GM19351 (cell line): ENCODE data around the gene PILRA.

Source experiments
- ATAC-seq: cut with Tn5 transposase; IDR thresholded peaks from one replicate; pipeline ENCODE4 v1.9.1; 2021; ENCODE audit warnings: mild to moderate bottlenecking, moderate library complexity; ENCODE audit not compliant: unreplicated experiment

The PILRA gene

GRCh38 chr7:100406767-100407166, 33.5 kb downstream of the PILRA start:
- no peak for ATAC-seq

DNA sequence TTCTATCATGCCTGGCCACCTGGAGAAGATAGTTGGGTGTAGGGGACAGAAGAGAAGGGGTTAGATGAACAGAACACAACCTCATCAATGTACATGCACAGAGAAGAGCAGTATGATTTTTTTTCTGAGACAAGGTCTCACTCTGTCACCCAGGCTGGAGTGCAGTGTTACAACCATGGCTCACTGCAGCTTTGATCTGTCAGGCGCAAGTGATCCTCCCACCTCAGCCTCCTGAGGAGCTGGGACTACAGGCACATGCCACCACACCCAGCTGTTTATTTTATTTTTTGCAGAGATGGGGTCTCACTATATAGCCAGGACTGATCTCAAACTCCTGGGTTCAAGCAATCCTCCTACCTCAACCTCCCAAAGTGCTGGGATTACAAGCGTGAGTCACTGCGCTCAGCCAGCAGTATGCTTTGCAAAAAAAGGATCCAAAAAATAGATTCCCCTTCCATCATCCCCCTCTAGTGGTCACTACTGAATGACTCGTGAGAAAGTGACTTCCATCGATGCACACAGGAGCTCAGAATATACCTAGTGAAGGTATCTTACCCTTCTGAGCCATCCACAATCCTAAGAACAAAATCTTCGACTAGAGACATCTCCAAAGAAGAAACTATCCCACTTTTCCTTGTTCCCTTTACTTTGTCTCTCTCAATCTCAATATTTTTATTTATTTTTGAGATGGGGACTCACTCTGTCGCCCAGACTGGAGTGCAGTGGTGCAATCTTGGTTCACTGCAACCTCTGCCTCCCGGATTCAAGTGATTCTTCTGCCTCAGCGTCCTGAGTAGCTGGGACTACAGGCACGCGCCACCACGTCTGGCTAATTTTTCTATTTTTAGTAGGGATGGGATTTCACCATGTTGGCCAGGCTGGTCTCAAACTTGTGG, 34.2 kb downstream of the PILRA start:
- ATAC-seq: no peak

- ATAC-seq: no peak
Measured at GRCh38 chr7:100411101-100411500, 37.8 kb downstream of the PILRA start.

DNA sequence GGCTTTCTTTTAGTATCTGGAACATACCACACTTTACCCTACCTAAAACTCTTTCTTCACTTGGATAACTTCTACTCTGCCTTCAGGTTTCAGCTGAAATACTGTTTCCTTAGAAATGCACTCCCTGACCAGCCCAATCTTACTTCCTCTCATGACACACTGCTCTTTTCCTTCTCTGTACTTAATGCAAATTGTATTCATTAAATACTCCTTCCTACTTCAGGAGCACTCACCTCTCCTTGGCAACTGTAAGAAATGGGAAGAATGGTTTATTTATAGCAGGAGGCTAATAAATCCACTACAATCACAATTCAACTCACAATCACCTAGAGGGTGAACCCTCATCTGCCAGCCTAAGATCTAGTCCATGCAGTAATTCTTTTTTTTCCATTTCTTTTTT, 40.1 kb downstream of the PILRA start:
- no peak for ATAC-seq

- no peak for ATAC-seq
Measured at GRCh38 chr7:100413889-100414288, 40.6 kb downstream of the PILRA start.

DNA sequence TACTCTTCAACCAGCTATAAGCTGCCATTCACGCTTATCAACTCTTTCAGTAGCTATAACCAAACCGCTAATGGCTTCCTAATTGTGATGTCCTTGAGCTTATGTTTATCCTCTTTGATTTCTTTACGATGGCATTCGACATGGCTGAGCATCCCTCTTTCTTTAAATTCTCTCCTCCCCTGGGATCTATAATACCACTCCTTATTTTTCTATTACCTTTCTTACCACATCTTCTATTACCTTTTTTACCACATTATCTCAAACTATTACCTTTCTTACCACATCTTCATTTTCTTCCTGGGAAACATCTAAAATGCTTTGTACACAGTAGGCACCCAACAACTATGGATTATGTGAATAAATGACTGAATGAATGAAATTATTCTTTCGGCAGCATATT, 42.2 kb downstream of the PILRA start:
- ATAC-seq: no peak

- no peak for ATAC-seq
Measured at GRCh38 chr7:100418930-100419659, 45.8 kb downstream of the PILRA start.

DNA sequence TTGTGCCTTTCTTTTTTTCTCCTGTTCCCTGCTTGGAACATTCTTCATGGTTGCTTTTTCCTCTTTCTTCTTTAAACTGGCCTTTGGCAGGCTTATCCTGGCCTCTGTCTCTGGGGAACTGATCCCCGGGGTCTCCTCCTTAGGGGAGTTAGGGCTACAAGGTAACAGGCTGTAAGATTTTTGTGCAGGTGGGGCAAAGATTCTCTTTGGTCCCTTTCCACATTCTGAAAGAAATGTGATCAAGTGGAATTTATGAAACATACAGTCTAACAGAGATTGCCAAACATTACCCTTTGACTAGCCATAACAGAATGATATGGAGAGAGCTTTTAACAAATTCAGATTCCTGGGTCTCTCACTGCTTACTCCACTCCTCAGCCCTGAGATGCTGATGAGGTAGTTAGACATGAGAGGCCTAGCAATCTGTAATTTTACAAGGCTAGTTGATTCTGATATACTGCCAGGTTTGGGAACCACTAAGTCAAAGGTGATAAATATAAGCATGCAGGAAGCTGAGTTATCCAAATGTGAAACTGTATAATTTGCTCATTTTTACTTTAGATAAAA, 46.5 kb downstream of the PILRA start:
- ATAC-seq: no peak

DNA sequence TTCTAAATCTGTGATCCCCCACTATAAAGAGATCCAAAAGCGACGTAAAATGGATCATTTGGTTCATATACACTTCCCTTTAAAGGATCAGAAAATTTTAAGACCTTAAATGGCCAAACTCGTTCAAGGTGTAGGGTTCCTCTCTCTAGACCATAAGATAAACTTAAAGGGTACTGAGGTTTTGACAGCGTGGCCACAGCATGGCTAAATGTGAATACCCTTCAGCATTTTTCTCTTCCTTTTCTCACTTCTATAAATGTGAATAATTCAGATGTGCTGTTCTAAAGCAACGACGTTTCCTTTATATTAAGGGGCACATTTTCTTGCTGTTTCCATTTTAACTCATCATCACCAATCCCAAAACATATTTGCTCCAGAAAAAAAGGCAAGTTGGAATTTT, 50.0 kb downstream of the PILRA start:
- ATAC-seq: no peak

- ATAC-seq: no peak
Measured at GRCh38 chr7:100425347-100425746, 52.1 kb downstream of the PILRA start.

DNA sequence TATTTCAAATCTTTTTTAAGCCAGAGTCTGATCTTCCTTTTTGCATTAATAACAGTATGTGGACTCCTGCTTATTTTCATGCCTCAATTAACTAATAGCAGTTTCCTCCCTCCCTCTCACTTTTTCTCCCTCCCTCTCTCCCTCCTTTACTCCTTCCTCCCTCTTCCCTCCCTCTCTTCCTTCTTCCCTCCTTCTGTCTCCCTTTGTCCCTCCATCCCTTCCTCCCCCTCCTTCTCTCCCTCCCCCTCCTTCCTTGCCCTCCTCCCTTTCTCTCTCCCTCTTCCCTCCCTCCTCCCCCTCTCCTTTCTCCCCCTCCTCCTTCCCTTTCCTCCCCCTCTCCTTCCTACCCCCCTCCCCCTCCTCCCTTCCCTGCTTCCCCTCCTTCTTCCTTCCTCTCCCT, 53.2 kb downstream of the PILRA start:
- ATAC-seq: no peak

GRCh38 chr7:100427762-100428198, 54.5 kb downstream of the PILRA start:
- ATAC-seq: no peak

DNA sequence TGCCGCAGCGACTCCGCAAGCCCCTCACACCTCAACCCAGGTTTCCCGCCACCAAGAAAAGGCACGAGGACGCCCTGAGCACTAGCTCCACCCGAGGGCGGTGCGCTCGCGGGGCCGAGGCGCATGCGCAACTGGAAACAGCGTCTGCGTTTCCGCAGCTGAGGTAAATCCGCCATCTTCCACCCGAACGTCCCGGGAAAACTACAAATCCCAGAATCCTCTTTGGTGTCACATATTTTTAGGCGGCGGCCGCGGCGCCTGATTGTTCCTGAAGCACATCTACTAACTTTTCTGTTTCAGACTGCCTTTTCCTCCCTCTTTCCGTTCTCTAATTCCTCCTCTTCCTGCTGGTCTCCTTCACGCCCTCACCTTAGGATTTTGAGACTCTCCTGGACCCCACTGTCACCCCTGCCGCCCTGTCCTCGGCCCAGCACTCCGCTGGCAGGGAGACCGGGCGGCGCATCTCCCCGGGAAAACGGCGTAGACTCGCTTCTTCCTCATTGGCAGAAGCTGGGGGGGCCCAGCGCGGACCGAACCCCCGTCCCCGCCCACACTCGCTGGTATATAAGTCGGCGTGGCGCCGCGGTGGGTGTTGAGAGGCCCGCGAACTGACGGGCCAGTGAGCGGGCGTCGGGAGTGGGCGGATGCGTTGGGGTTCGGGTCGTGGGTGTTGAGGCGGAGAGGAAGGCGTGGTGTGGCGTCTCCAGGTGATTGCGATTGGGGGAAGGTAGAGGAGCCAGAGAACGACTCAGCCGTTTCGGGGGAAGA, 55.1 kb downstream of the PILRA start, which contains the start of gene ZCWPW1:
Gene ZCWPW1 (minus strand): TSS at position 505 of the 768 bp plus-strand sequence. CDS start 8,054 bp downstream, outside the sequence.
- ATAC-seq: peak; percentile 37

DNA sequence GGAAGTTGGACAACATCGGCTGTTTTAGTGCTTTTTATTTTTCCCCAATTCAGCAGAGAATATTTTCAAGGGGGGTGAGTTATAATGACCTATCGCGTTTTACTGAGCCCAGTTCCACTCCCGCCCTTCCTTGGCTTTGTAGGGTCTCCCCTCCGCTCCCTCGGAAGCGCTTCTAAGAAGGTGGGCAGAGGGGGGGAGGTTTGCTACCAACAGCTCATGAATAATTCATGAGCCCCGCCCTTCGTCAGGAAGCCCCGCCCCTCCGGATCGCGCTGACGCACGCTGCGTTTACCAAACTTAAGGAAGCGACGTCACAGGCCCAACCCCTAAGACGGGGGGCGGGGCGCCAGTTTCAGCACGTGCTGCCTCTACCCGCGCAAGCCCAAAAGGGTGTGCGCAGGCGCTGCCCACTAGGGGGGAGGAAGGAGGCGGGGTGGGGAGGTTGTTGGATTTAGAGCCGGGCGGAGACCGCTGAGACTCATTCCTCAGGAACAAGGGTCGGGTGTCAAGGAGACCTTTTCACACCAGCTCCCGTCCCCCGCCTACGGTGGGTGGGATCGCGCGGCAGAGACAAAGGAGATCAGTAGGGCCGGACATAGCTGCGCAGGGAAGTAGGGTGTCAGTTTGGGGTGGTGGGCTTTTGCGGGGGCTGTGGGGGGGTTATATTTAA, 55.8 kb downstream of the PILRA start:
- peak; percentile 46 for ATAC-seq

GRCh38 chr7:100429637-100430492, 56.6 kb downstream of the PILRA start, which contains the start of gene MEPCE:
Gene MEPCE (plus strand): TSS chr7:100429831. CDS start chr7:100430019, 188 bp downstream.
- peak; percentile 39 for ATAC-seq

DNA sequence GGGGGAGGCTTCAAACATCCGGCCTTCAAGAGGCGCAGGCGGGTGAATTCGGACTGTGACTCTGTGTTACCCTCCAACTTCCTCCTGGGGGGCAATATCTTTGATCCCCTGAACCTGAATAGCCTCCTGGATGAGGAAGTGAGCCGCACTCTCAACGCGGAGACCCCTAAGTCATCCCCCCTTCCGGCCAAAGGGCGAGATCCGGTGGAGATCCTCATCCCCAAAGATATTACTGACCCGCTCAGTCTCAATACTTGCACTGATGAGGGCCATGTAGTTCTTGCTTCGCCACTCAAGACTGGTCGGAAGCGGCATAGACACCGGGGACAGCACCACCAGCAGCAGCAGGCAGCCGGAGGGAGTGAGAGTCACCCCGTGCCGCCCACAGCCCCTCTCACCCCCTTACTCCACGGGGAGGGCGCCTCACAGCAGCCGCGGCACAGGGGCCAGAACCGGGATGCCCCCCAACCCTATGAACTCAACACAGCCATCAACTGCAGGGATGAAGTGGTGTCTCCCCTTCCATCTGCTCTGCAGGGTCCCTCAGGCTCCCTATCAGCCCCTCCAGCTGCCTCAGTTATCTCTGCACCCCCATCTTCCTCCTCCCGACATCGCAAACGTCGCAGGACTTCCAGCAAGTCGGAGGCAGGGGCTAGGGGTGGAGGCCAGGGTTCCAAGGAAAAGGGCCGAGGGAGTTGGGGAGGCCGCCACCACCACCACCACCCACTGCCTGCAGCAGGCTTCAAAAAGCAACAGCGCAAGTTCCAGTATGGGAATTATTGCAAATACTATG, 57.4 kb downstream of the PILRA start:
- no peak for ATAC-seq

DNA sequence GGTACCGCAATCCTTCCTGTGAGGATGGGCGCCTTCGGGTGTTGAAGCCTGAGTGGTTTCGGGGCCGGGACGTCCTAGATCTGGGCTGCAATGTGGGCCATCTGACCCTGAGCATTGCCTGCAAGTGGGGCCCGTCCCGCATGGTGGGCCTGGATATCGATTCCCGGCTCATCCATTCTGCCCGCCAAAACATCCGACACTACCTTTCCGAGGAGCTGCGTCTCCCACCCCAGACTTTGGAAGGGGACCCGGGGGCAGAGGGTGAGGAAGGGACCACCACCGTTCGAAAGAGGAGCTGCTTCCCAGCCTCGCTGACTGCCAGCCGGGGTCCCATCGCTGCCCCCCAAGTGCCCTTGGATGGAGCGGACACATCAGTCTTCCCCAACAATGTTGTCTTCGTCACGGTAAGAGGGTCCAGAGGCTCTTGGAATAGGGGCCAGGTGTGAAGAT, 58.0 kb downstream of the PILRA start:
- no peak for ATAC-seq

- no peak for ATAC-seq
Measured at GRCh38 chr7:100432053-100432452, 58.8 kb downstream of the PILRA start.
